ENCODE data around the gene CDC42BPA. TPM values are rescaled to one million over a fixed set of nuclear protein-coding genes. Genes with fewer than 3 reads are reported as not detected.

CDC42BPA gene
- total RNA-seq, 4 donors from 2014 or later = 16.8 to 26.9 (median 22.5) TPM

DNA sequence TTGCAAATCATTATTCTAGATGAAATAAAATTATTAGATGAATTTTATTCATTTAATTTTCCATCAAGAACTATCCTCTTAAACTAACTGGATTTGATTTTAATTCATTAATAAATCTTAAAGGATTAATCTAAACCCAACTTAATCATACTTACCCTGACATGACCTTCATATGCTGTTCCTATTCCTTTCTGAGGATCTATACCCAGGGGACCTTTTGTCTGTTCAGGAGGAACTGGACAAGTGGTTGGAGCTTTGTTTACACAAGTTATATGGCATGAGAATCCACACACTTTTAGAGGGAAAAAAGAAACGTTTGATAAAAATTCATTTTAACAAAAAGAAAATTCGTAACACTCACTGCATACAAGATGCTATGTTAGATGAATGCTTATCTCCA, 283.0 kb downstream of the CDC42BPA start:
- intact Hi-C loops (cut with DNase I; ENCODE audit: low total_unique reads) = no loop called here
- no peak for DNase-seq (ENCODE audit: low spot score in 2 of 2)
- WGBS, 2 donors = 86 to 93% methylated on average over 2 of the region's 2 CpGs
- H3K4me3 ChIP-seq (ENCODE audit: low read depth, poor library complexity, severe bottlenecking) = no peak overlapping the region
- TF ChIP-seq POLR2A (IDR thresholded peaks at IDR 0.05) = no peak
- TF ChIP-seq, protein P1, sequence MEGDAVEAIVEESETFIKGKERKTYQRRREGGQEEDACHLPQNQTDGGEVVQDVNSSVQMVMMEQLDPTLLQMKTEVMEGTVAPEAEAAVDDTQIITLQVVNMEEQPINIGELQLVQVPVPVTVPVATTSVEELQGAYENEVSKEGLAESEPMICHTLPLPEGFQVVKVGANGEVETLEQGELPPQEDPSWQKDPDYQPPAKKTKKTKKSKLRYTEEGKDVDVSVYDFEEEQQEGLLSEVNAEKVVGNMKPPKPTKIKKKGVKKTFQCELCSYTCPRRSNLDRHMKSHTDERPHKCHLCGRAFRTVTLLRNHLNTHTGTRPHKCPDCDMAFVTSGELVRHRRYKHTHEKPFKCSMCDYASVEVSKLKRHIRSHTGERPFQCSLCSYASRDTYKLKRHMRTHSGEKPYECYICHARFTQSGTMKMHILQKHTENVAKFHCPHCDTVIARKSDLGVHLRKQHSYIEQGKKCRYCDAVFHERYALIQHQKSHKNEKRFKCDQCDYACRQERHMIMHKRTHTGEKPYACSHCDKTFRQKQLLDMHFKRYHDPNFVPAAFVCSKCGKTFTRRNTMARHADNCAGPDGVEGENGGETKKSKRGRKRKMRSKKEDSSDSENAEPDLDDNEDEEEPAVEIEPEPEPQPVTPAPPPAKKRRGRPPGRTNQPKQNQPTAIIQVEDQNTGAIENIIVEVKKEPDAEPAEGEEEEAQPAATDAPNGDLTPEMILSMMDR (IDR thresholded peaks at IDR 0.05) = no peak

DNA sequence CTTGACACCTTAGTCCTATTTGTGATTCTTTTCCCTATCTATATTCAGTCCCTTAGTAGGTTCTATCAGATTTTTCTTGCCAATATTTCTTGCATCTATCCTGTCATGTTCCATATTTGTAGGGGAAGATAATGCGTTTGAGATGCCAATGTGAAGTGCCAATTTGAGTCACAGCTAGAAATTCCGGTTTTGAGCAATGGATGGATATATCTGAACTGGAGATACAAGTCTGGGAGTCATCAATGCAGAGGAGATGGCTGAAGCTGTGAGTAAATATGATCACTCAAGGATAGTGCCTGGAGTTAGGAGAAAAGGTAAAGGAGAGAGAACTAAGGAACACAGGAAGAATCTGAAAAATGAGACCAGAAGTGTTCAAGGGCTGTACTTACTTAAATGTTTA, 284.4 kb downstream of the CDC42BPA start:
- no peak for TF ChIP-seq POLR2A (IDR thresholded peaks at IDR 0.05)
- TF ChIP-seq, protein P1 (IDR thresholded peaks at IDR 0.05) = no peak
- 48 to 61% methylated on average over 2 of the region's 2 CpGs for WGBS, 2 donors
- no peak for DNase-seq (ENCODE audit: low spot score in 2 of 2)
- intact Hi-C loops (cut with DNase I; ENCODE audit: low total_unique reads) = no loop called here
- no peak overlapping the region for H3K4me3 ChIP-seq (ENCODE audit: low read depth, poor library complexity, severe bottlenecking)

DNA sequence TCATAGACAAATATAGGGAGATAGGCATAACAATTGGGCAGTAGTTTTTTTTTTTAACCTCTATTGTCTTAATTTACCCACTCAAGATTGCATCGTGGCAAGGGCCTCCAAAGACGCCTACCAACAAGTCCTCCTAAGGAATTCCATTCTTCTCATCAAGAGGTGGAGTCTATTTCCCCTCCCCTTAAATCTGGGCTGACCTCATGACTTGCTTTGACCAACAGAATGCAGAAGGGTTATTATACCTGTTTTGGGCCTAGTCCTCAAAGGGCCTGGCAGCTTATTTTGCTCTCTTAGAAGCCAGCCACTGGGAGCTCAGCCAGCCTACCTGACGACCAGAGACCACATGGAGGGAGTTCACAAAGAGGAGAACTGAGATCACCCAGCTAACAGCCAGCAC, 285.9 kb downstream of the CDC42BPA start:
- TF ChIP-seq POLR2A (IDR thresholded peaks at IDR 0.05) = no peak
- TF ChIP-seq, protein P1 (IDR thresholded peaks at IDR 0.05) = no peak
- intact Hi-C loops (cut with DNase I; ENCODE audit: low total_unique reads) = no loop called here
- H3K4me3 ChIP-seq (ENCODE audit: low read depth, poor library complexity, severe bottlenecking) = no peak overlapping the region
- DNase-seq (ENCODE audit: low spot score in 2 of 2) = no peak
- WGBS, 2 donors = 85% methylated on average over 3 of the region's 3 CpGs

DNA sequence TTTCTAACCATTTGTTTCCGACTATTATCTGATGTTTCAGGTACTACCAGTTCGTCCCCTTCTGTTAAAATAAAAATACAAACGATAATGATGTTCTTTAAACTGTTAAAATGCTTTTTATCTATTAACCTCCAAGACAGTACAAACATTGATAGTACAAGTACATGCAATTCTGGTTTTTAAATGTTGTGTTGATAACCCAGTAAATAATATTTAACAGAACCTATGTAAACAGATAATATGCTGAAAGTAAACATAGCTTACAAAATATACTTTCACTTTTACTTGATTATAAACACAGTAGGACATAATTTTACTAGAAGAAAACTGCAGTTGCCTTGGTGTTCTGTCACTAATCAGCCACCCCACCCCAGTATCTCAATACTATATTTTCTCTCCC, 301.3 kb downstream of the CDC42BPA start:
- TF ChIP-seq, protein P1 (IDR thresholded peaks at IDR 0.05) = no peak
- no peak for TF ChIP-seq POLR2A (IDR thresholded peaks at IDR 0.05)
- WGBS, 2 donors = 90 to 95% methylated on average over 3 of the region's 3 CpGs
- no peak overlapping the region for H3K4me3 ChIP-seq (ENCODE audit: low read depth, poor library complexity, severe bottlenecking)
- no peak for DNase-seq (ENCODE audit: low spot score in 2 of 2)
- intact Hi-C loops (cut with DNase I; ENCODE audit: low total_unique reads) = no loop called here

DNA sequence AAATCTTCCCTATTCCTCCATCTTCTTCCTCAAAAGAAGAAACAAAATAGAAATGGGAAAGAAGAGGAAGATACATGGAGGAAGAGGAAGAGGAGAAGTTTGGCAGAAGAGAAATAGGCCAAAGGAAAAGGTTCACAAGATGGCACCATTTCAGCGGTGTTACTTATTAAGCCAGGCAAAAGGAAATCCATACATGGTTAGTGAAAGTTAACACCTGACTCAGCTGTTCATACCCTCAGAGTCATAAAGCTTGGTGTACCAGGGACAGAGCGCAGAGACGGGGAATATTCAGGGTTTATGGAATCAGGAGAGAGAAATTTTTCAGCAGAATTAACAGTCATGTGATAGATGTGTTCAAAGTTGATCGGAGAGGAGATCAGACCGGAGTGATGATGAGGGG, 307.6 kb downstream of the CDC42BPA start:
- 93 to 97% methylated on average over 5 of the region's 5 CpGs for WGBS, 2 donors
- no peak for TF ChIP-seq POLR2A (IDR thresholded peaks at IDR 0.05)
- TF ChIP-seq, protein P1 (IDR thresholded peaks at IDR 0.05) = no peak
- intact Hi-C loops (cut with DNase I; ENCODE audit: low total_unique reads) = no loop called here
- H3K4me3 ChIP-seq (ENCODE audit: low read depth, poor library complexity, severe bottlenecking) = no peak overlapping the region
- DNase-seq (ENCODE audit: low spot score in 2 of 2) = no peak

DNA sequence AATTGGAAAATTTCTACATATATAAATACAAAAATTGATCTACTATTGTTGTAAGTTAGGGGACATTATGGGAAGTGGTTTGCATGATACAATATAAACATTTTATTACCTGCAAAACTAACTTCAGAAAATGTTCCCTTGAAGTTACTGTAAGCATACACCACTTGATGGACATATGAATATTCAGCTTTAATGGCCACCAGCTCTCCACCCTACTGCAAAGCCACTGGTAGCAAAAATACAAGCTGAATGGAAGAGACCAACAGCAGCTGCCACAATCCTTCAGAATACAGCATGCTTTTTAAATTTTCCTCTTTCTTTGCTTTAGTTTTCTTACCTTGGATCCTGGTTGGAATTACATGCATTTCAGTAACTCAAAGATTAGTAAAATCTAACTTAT, 308.4 kb downstream of the CDC42BPA start:
- no peak for DNase-seq (ENCODE audit: low spot score in 2 of 2)
- TF ChIP-seq, protein P1 (IDR thresholded peaks at IDR 0.05) = no peak
- no peak for TF ChIP-seq POLR2A (IDR thresholded peaks at IDR 0.05)
- intact Hi-C loops (cut with DNase I; ENCODE audit: low total_unique reads) = no loop called here
- no peak overlapping the region for H3K4me3 ChIP-seq (ENCODE audit: low read depth, poor library complexity, severe bottlenecking)

Data from lower leg skin (tissue), 4 donors.